GM21528 (cell line): Measurements from ENCODE around the gene CD320.
"Not testable (repeated sequence)": the region's sequence is repeated elsewhere in the genome, so short reads cannot be mapped to it uniquely, and the experiment has no call there.

Experiments used
- ATAC-seq: cut with Tn5 transposase; IDR thresholded peaks from one replicate; pipeline ENCODE4 v1.9.1; 2021; ENCODE audit warnings: mild to moderate bottlenecking, moderate library complexity; ENCODE audit not compliant: unreplicated experiment, low FRiP score

Gene CD320

GRCh38 chr19:8307965-8308866, at the start of gene CD320:
CD320 (minus strand) TSS chr19:8308358; CDS start chr19:8308290, 68 bp downstream.
- peak; percentile 62 for ATAC-seq

GRCh38 chr19:8357007-8357521, 48.9 kb upstream of the CD320 start:
- no peak for ATAC-seq

DNA sequence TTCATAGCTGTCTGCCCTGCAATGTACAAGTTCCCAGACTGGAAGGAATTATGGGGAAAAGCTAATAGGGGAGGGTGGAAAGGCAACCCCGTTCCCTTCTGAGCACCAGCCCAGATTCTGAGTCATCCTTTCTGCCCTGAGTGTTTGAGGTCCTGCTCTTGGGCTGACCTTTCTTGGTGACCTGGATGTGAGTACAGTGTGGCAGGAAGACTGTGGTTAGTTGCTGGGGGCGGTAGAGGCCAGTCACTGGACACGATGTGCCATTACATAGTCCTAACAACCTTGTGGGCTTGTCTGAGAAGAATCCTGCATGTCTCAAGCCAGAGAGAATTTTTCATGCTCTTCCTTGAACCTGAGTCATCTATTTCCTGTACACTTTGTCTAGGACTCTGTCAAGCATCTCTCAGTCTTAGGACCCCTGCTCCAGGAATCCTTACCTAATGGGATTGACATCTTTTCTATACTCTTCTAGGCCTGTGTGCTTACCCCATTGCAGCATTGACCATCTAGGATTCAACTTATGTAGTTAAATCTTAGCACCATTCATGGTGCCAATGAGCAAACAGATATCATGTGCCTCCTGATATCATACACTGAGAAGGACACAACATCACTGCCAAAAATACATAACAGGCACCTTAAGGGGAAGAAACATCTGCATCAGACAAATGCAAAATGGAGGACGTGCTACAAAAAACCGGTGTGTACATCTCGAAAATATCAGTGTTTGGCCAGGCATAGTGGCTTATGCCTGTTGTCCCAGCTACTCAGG, 47.7 kb upstream of the CD320 start:
- no peak for ATAC-seq

DNA sequence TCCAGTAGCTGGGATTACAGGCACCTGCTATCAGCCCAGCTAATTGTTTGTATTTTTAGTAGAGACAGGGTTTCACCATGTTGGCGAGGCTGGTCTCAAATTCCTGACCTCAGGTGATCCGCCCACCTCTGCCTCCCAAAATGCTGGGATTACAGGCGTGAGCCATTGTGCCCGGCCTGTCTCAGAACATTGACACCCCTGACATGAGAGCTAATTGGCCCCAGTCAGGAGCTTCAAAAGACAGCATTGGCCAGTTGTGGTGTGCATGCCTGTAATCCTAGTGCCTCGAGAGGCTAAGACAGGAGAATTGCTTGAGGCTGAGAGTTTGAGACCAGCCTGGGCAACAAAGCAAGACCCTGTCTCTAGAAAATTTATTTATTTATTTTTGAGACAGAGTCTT, 44.7 kb upstream of the CD320 start:
- ATAC-seq = not testable (repeated sequence)

GRCh38 chr19:8352134-8352827, 44.1 kb upstream of the CD320 start:
- no peak for ATAC-seq

GRCh38 chr19:8349629-8350372, 41.6 kb upstream of the CD320 start:
- ATAC-seq = not testable (repeated sequence)

GRCh38 chr19:8343483-8343844, 35.3 kb upstream of the CD320 start:
- no peak for ATAC-seq

- no peak for ATAC-seq
Measured at GRCh38 chr19:8342684-8343482, 34.7 kb upstream of the CD320 start, which contains the start of gene KANK3. KANK3 (minus strand) TSS chr19:8343262; CDS start chr19:8337828, 5,434 bp downstream.

DNA sequence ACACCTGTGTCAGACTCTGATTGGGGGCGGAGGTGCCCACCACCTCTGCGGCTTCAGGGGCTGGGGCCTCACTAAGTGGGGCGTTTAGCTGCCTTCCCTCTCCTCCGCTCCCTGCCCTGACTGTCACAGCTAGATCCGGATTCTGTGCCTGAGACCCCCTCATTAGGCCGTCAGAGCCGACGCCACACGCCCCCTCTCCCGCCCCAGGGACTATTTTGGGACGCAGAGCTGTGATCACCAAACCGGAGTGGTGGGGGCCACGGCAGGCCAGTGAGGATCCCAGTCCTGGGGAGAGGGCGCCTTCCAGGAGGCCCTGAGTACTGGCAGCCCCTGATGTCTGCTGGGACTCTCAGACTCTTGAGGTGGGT, 34.1 kb upstream of the CD320 start:
- no peak for ATAC-seq

GRCh38 chr19:8341504-8341903, 33.3 kb upstream of the CD320 start:
- ATAC-seq = not testable (repeated sequence)

- no peak for ATAC-seq
Measured at GRCh38 chr19:8340341-8341096, 32.4 kb upstream of the CD320 start.

DNA sequence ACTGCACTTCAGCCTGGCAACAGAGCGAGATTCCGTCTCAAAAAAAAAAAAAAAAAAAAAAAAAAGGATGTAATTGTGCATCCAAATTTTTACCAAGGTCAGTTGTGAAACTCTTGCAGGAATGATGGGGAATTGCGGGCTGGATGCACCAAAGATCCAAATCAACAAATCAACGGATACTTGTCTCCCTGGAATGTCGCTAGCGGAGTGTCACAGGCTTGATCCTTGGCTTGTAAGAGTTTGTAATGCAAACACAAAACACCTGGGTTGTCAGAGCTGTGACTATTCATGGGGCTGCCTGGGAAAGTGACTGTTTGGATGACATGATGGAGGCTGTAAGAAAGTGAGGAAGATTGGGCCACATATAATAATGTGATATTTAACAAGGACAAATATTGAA, 30.7 kb upstream of the CD320 start:
- ATAC-seq = no peak

GRCh38 chr19:8337728-8338127, 29.6 kb upstream of the CD320 start:
- ATAC-seq = no peak

DNA sequence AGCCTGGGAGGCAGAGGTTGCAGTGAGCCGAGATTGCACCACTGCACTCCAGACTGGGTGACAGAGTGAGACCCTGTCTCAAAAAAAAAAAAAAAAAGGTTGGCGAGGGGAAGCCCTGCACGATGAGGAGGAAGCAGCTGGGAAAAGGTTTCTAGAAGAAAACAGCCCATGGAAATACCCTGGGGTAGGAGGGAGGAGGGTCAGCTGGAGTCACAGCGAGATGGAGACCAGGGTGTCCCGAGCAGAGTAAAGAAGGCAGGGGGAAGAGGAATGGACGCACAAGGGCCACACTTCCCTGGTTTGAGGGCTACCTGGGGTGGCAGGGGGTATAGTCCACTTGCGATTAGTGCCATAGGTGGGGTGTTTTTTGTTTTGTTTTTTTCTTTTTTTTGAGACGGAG, 28.5 kb upstream of the CD320 start:
- ATAC-seq = no peak

DNA sequence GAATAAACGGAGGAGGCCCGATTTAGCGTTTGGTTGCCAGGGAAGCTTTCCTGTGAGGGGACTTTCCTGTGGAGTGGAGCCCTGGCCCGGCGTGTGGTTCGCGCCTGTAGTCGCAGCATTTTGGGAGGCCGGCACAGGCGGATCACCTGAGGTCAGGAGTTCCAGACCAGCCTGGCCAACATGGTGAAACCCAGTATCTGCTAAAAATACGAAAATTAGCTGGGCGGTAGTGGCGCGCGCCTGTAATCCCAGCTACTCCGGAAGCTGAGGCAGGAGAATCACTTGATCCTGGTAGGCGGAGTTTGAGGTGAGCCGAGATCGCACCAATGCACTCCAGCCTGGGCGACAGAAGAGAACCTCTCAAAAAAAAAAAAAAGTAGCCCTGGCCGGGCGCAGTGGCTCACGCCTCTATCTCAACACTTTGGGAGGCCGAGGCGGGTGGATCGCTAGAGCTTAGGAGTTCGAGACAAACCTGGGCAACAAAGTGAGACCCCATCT, 28.0 kb upstream of the CD320 start:
- no peak for ATAC-seq

DNA sequence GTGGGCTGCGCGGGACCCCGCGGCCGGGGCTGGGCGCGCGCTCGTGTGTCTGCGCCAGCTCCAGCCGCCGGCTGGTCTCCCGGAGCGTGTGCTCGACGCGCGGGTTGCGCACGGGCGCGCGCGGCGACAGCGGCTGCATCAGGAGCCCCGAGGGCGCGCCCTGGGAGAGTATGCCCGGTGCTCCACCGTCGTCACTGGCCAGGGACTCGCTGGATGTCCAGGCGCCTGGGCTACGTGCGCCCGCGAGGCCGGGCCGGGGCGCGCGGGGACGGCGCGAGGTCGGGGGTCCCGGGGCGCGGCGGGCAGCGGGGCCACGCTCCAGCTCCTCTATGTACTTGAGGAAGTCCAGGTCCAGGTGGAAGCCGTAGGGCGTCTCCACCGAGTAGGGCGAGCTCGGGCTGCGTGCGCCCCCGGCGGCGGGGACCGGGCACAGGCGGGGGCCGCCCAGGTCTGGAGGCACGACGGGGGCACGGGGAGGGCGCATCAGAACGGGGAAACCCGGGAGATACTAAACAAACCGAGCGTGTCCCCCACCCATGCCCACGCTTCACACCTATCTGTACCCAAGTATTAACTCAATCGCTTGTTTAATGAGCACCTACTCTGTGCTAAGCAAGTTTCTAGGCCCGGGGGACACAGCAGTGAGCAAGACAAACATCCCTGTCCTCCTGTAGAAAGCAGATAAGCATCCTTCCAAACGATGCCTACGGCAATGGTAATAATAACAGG, 27.3 kb upstream of the CD320 start:
- no peak for ATAC-seq

DNA sequence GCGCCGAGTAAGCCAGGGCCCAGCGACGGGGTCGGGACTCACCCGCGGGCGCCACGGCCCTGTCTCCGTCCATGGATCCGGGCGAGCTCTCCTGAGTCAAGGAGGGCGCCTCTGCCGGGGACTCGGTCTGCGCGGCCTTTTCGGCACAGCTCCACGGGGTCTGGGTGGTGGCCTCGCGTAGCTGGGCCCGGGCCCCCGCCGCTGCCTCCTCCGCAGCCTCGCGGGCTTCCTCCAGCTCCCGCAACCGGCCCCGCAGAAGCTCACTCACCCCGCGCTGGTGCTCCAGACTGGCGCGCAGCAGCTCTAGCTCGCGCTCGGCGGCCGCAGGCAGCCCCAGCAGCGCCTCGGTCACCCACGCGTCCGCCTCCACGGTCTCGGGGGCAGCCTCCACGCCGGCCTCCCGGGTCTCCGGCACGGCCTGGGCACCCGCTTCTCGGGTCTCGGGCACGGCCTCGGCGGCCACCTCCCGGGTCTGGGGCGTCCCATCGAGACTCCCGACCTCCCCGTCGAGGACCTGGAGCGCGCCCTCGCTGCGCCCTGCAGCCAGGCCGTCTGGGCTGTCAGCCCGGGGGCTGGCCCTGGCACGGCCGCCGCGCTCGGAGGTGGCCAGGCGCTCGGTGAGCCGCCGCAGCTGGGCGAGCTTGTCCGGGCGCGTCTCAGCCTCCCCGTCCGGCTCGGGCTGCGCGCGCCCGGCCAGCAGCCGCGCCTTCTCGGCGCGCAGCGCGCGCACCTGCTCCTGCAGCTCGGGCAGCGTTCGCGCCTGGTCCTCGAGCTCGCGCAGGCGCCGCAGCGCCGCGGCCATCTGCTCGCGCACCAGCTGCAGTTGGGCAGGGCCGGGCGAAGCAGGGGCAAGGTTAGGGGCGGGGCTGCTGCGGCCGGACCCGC, 26.5 kb upstream of the CD320 start:
- no peak for ATAC-seq
